GM12865 (cell line): Measurements from ENCODE around the gene KCNK17.
"Not testable (repeated sequence)": the region's sequence is repeated elsewhere in the genome, so short reads cannot be mapped to it uniquely, and the experiment has no call there.

Source experiments
- DNase-seq: peaks from one replicate; pipeline ENCODE4 v3.0.0; 2010; ENCODE audit warnings: low read depth
- H3K4me3 ChIP-seq: 2 replicates; pipeline ENCODE4 v1.5.1; 2011; ENCODE audit warnings: mild to moderate bottlenecking, low read depth, low read length, control low read depth
- TF ChIP-seq, protein P1 (sequence below): IDR thresholded peaks from 2 replicates; pipeline ENCODE4 v1.5.1; 2011; ENCODE audit warnings: low read length, control low read depth, low read depth, inconsistent platforms; ENCODE audit not compliant: insufficient read depth; ENCODE audit errors: missing control alignments

The KCNK17 gene

DNA sequence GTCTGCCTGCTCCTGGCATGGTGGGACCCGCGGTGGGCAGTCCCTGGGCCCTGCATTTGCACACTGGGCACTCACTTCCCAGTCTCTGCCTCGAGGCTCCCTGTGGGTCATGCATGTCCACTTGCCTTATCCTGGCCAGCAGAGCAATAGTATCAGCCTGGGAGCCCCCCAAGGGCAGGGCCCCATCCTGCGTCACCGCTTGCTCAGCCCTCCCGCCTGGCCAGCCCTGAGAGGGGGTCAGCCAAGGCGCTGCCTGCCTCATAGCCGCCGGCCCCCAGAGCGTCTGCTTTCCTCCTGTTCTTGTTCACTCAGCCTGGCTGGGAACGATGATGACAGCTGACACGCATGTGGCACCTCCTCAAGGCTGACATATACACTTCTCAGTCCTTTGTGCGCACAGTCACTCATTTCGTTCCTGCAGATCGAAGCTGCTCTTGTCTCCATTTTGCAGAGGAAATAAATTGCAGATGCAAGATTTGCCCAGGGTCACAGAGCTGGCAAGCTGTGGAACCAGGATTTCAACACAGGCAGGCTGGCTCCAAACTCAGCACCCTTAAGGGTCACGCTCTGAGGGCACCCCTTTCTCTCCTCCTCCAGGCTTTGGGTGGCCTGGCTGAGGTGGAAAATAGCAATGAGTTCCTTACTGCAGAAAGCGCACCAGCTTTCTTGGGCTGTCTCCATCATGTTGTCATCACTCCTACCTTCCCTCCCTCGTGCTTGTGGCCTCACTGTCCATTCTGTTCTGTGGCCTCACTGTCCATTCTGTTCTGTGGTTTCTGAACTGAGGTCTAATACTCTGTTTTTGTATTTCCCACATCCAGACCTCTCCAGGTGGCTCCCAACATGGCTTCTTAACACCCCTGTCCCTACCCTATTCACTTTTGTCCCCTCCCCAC, 17.2 kb downstream of the KCNK17 start:
- DNase-seq, result no peak
- no peak overlapping the region for H3K4me3 ChIP-seq
- TF ChIP-seq, protein P1, sequence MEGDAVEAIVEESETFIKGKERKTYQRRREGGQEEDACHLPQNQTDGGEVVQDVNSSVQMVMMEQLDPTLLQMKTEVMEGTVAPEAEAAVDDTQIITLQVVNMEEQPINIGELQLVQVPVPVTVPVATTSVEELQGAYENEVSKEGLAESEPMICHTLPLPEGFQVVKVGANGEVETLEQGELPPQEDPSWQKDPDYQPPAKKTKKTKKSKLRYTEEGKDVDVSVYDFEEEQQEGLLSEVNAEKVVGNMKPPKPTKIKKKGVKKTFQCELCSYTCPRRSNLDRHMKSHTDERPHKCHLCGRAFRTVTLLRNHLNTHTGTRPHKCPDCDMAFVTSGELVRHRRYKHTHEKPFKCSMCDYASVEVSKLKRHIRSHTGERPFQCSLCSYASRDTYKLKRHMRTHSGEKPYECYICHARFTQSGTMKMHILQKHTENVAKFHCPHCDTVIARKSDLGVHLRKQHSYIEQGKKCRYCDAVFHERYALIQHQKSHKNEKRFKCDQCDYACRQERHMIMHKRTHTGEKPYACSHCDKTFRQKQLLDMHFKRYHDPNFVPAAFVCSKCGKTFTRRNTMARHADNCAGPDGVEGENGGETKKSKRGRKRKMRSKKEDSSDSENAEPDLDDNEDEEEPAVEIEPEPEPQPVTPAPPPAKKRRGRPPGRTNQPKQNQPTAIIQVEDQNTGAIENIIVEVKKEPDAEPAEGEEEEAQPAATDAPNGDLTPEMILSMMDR, result no peak

DNA sequence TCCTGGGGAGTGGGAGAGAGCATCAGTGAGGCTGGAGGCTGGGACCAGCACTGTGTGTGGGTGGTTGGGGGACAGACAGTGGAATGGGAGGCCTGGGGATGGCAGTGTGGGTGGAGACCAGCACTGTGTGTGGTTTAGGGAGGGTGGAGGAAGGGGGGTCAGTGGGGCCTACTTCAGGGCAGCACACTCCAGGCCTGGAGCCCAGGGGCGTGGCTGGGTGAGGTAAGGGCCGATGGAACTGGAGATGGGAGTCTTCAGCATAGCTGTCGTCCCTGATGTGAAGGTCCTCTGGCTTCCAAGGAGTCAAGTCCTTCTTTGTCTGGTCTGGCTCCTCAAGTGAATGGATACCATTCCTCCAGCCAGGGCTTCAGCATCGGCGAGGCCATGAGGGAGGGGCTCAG, 18.6 kb downstream of the KCNK17 start:
- no peak overlapping the region for H3K4me3 ChIP-seq
- TF ChIP-seq, protein P1, result no peak
- no peak for DNase-seq

DNA sequence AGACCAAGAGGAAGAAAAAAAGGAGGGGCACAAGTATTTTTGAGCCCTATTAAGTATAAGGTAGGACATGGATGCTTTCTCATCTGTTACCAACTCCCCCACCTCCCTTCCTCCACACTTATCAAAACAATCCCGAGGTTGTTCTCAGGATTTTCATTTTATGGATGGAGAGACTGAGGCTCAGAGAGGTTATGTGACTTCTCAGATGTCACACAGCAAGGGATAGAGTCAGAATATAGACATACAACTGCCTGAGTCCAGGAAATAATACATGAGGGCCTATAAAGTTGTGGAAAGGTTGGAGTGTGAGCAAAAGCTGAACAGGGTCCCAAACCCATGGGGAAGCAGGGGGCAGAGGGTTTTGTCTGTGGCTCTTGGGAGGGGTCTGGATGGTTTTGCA, 19.3 kb downstream of the KCNK17 start:
- TF ChIP-seq, protein P1, result no peak
- no peak for DNase-seq
- no peak overlapping the region for H3K4me3 ChIP-seq

DNA sequence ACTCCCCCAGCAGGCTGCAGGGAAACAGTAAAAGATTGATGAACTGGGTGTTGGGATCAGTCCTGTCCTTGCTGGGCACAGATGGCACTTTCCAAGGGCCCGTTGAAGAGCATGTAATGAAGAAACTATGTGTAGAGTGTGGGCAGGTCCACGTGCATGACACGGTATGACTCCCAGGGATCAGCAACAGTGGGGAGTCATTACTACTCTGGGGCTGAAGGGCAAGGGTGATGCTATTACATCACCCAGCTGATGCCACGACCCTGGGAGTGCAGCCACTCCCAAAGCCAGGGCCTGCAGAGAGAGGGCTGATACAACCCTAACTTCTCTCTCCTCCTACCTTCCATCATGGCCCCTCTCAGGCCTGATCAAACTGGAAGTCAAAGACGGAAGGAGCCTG, 20.1 kb downstream of the KCNK17 start:
- TF ChIP-seq, protein P1, result no peak
- H3K4me3 ChIP-seq, result no peak overlapping the region
- no peak for DNase-seq

DNA sequence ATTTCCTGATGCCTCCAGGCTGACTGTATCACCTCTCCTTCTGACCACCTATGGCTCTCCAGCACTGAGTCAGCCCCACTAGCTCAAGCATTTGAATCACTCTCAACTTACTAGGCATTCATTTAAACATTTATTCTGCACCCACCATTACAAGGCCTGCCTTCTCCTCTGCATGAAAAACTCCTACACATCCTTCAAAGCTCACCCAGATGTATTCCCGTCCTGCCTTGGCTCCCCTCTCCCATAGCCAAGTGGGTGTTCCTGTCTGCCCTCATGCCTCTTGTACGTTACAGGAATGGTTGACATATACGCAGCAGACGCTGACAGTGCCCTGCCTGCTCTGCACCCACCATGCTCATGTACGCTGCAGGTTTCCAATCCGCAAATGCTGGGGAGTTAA, 21.6 kb downstream of the KCNK17 start:
- H3K4me3 ChIP-seq, result no peak overlapping the region
- DNase-seq, result no peak
- TF ChIP-seq, protein P1, result no peak

DNA sequence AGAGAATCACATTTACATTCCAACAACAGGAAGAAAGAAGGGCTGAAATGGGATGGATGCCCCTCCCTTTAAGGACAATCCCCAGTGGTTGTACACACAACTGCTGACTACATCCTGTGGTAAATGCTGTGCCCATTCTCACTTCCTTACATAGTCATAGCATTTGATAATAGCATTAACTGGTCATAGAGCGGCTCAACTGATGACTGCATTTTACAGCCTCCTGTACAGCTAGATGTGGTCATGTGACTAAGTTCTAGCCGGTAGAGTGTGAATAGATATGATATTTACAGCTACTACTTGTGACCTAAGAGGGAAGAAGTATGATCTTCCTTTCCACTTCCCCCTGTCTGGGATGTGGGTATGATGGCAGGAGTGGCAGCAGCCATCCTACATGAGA, 24.7 kb downstream of the KCNK17 start:
- no peak for DNase-seq
- no peak overlapping the region for H3K4me3 ChIP-seq
- TF ChIP-seq, protein P1, result no peak

DNA sequence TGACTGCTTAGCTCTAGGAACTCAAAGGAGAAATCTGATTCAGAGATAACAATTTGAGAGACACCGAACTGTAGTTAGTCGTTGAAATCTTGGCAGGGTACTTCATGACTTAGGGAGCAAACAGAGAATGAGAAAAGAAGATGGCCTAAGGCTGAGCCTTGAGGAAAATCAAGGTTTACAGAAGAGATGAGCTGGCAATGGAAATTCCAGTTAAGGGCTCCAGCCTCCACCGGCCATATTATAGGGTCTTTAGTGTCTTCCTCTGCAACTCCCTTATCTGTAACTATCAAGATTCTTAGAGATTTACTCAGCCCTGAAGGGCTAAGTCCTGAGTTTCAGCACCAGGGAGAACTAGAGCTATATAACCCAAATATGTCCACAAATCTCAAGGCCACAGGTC, 26.6 kb downstream of the KCNK17 start:
- DNase-seq, result no peak
- H3K4me3 ChIP-seq, result no peak overlapping the region
- TF ChIP-seq, protein P1, result no peak

DNA sequence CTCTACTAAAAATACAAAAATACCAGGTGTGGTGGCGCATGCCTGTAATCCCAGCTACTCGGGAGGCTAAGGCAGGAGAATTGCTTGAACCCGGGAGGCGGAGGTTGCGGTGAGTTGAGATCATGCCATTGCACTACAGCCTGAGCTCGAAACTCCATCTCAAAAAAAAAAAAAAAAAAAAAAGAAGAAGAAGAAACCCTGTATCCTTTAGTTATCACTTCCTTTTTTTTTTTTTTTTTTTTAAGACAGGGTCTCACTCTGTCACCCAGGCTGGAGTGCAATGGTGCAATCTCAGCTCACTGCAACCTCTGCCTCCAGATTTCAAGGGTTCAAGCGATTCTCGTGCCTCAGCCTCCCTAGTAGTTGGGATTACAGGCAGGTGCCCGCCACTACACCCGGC, 27.6 kb downstream of the KCNK17 start:
- H3K4me3 ChIP-seq, DNase-seq: not testable (repeated sequence)
